ENCODE measurements around the gene SMARCE1.

The SMARCE1 gene

DNA sequence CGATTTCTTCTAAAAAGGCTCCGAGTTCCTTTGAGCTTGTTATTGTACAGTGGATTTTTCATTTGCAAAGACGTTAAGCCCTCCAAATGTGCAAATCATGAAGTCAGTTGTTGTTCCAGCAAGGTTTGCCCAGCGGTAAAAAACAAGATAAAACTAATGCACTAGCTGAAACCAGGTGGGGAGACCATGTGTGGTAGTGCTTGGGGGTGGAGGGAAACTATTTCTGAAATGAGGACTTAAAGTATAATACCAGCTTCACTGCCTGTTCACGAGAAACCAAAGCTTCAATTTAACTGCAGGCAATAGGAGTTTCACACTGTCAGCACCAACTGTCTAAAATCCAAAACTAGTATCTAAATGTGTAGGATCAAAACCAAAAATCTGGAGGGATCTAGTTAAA is 22.3 kb downstream of the SMARCE1 start:
- peaks cover 40% of the 10 kb centered on the region for H3F3A ChIP-seq (ENCODE audit: insufficient read depth, low read length)
- peak overlapping the region; percentile 36 for H3K9ac ChIP-seq (ENCODE audit: low read length)
- H4K20me1 ChIP-seq (ENCODE audit: insufficient read depth, low read length), result no peaks in the 10 kb centered on the region
- peaks cover 6% of the 10 kb centered on the region; the same call in 1 of the 2 replicates for H3K36me3 ChIP-seq (replicated peaks; ENCODE audit: insufficient read depth, low read length)
- no peaks in the 10 kb centered on the region for H3K9me3 ChIP-seq (replicated peaks; ENCODE audit: insufficient read depth, low read length)
- no peaks in the 10 kb centered on the region for H3K79me2 ChIP-seq (ENCODE audit: low read length)
- peak overlapping the region; percentile 18; the same call in 1 of the 2 replicates for H3K4me3 ChIP-seq (ENCODE audit: low read length)
- peak overlapping the region; percentile 40 for H3K4me2 ChIP-seq (ENCODE audit: low read depth, low read length)
- H3K4me1 ChIP-seq (ENCODE audit: low read length), result peaks cover 65% of the 10 kb centered on the region
- no peaks in the 10 kb centered on the region for H3K27me3 ChIP-seq (replicated peaks; ENCODE audit: insufficient read depth, low read length)
- DNase-seq, result peak; percentile 87
- no peak overlapping the region for H2AFZ ChIP-seq (ENCODE audit: low read length)
- no peaks in the 10 kb centered on the region for H3K9me2 ChIP-seq (replicated peaks; ENCODE audit: insufficient read depth, low read length)
- H3K27ac ChIP-seq (ENCODE audit: low read length), result peak overlapping the region; percentile 78
- TF ChIP-seq, protein P1, sequence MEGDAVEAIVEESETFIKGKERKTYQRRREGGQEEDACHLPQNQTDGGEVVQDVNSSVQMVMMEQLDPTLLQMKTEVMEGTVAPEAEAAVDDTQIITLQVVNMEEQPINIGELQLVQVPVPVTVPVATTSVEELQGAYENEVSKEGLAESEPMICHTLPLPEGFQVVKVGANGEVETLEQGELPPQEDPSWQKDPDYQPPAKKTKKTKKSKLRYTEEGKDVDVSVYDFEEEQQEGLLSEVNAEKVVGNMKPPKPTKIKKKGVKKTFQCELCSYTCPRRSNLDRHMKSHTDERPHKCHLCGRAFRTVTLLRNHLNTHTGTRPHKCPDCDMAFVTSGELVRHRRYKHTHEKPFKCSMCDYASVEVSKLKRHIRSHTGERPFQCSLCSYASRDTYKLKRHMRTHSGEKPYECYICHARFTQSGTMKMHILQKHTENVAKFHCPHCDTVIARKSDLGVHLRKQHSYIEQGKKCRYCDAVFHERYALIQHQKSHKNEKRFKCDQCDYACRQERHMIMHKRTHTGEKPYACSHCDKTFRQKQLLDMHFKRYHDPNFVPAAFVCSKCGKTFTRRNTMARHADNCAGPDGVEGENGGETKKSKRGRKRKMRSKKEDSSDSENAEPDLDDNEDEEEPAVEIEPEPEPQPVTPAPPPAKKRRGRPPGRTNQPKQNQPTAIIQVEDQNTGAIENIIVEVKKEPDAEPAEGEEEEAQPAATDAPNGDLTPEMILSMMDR (IDR thresholded peaks at IDR 0.05; ENCODE audit: low read length), result no peak
- TF ChIP-seq EZH2phosphoT487 (IDR thresholded peaks at IDR 0.05; ENCODE audit: low read length) (no peak), EZH2 (optimal IDR thresholded peaks at IDR 0.05; ENCODE audit: low read depth, low read length) (no peak)

DNA sequence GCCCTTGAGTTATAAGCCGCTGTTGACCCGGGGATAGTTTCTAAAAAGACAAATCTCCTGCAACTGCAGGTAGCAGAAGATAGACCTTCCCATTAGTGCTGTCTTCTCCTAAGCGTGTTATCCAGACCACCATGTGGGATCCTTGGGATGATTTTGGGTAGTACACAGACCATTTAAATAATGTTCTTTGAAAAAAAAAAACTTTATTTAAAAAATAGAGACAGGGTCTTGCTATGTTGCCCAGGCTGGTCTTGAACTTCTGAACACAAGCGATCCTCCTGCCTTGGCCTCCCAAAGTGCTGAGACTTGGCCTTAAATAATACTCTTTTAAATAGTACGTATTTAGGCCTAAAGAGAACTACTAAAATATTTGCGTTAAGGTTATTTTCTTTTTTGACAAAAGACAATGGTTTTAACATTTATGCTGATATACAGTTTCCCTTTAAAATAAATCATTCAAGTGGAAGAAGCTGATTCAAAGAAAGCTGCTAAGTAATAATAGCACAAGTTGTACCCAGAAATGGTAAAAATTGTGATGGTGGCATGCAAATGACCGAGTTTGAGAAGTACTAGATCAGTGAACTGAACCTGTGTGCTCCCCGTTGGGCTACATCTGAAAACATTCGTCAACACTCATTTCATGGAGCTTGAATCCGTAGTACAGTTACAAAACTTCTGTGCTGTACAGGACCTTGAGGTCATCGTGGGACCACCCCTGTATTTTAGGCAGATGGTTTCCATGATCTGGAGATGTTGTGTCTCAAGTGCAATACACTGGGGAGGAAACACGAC is 24.0 kb downstream of the SMARCE1 start:
- Histone ChIP-seq H4K20me1 (ENCODE audit: insufficient read depth, low read length) (no peaks in the 10 kb centered on the region), H2AFZ (ENCODE audit: low read length) (no peak overlapping the region), H3K27ac (ENCODE audit: low read length) (peak overlapping the region; percentile 78; the same call in 1 of the 2 replicates), H3K4me1 (ENCODE audit: low read length) (peaks cover 54% of the 10 kb centered on the region), H3K79me2 (ENCODE audit: low read length) (no peaks in the 10 kb centered on the region), H3K9ac (ENCODE audit: low read length) (no peak overlapping the region), H3K36me3 (replicated peaks; ENCODE audit: insufficient read depth, low read length) (peaks cover 6% of the 10 kb centered on the region; the same call in 1 of the 2 replicates), H3K4me3 (ENCODE audit: low read length) (no peak overlapping the region), H3K27me3 (replicated peaks; ENCODE audit: insufficient read depth, low read length) (no peaks in the 10 kb centered on the region), H3K9me2 (replicated peaks; ENCODE audit: insufficient read depth, low read length) (no peaks in the 10 kb centered on the region), H3F3A (ENCODE audit: insufficient read depth, low read length) (peaks cover 37% of the 10 kb centered on the region), H3K4me2 (ENCODE audit: low read depth, low read length) (no peak overlapping the region), H3K9me3 (replicated peaks; ENCODE audit: insufficient read depth, low read length) (no peaks in the 10 kb centered on the region)
- TF ChIP-seq EZH2phosphoT487 (IDR thresholded peaks at IDR 0.05; ENCODE audit: low read length), result no peak
- TF ChIP-seq, protein P1 (IDR thresholded peaks at IDR 0.05; ENCODE audit: low read length), result no peak
- no peak for DNase-seq

DNA sequence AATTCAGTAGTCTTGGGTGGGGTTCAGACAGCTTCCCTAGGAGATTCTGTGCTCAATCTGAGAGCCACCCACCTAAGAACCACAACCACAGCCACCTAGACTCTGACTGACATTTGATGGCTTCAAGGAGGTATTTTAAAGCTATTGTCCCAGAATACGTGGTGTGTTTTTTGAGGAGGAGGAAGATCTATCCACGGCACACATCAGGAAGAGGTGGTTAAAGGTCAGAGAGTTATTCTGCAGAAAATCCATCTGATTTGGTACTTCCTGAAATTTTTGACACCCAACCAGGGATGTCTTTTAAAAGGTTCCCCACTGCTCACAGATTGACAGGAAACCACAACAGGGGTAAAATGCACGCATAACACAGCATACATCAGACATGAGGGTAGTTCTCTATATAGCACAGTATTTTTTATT is 25.1 kb downstream of the SMARCE1 start:
- Histone ChIP-seq H3K9me2 (replicated peaks; ENCODE audit: insufficient read depth, low read length) (no peaks in the 10 kb centered on the region), H3F3A (ENCODE audit: insufficient read depth, low read length) (peaks cover 37% of the 10 kb centered on the region), H3K4me3 (ENCODE audit: low read length) (no peak overlapping the region), H3K27me3 (replicated peaks; ENCODE audit: insufficient read depth, low read length) (no peaks in the 10 kb centered on the region), H3K79me2 (ENCODE audit: low read length) (no peaks in the 10 kb centered on the region), H3K9me3 (replicated peaks; ENCODE audit: insufficient read depth, low read length) (no peaks in the 10 kb centered on the region), H4K20me1 (ENCODE audit: insufficient read depth, low read length) (no peaks in the 10 kb centered on the region), H3K36me3 (replicated peaks; ENCODE audit: insufficient read depth, low read length) (no peaks in the 10 kb centered on the region), H3K4me1 (ENCODE audit: low read length) (peaks cover 50% of the 10 kb centered on the region), H2AFZ (ENCODE audit: low read length) (no peak overlapping the region), H3K9ac (ENCODE audit: low read length) (no peak overlapping the region), H3K27ac (ENCODE audit: low read length) (no peak overlapping the region), H3K4me2 (ENCODE audit: low read depth, low read length) (no peak overlapping the region)
- no peak for TF ChIP-seq EZH2 (optimal IDR thresholded peaks at IDR 0.05; ENCODE audit: low read depth, low read length)
- no peak for TF ChIP-seq EZH2phosphoT487 (IDR thresholded peaks at IDR 0.05; ENCODE audit: low read length)
- no peak for DNase-seq

DNA sequence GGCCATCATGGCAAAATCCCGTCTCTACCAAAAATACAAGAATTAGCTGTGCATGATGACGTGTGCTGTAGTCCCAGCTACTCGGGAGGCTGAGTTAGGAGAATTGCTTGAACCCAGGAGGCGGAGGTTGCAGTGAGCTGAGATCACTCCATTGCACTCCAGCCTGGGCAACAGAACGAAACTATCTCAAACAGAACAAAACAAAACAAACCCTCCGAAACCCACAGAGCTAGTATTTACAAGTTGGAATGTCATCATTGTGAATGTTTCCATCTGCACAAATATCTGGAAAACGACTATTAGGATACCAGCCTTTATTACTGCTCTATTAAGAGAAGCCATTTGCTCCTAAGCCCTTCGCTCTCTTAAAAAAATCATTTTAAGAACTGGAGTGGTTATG is 26.0 kb downstream of the SMARCE1 start:
- H3K4me1 ChIP-seq (ENCODE audit: low read length), result peaks cover 47% of the 10 kb centered on the region
- H3K9ac ChIP-seq (ENCODE audit: low read length), result no peak overlapping the region
- no peaks in the 10 kb centered on the region for H3K27me3 ChIP-seq (replicated peaks; ENCODE audit: insufficient read depth, low read length)
- H2AFZ ChIP-seq (ENCODE audit: low read length), result no peak overlapping the region
- no peak overlapping the region for H3K4me3 ChIP-seq (ENCODE audit: low read length)
- no peaks in the 10 kb centered on the region for H3K9me3 ChIP-seq (replicated peaks; ENCODE audit: insufficient read depth, low read length)
- no peak overlapping the region for H3K4me2 ChIP-seq (ENCODE audit: low read depth, low read length)
- H3K9me2 ChIP-seq (replicated peaks; ENCODE audit: insufficient read depth, low read length), result no peaks in the 10 kb centered on the region
- H4K20me1 ChIP-seq (ENCODE audit: insufficient read depth, low read length), result no peaks in the 10 kb centered on the region
- H3F3A ChIP-seq (ENCODE audit: insufficient read depth, low read length), result peaks cover 30% of the 10 kb centered on the region
- DNase-seq, result no peak
- H3K36me3 ChIP-seq (replicated peaks; ENCODE audit: insufficient read depth, low read length), result no peaks in the 10 kb centered on the region
- TF ChIP-seq EZH2 (optimal IDR thresholded peaks at IDR 0.05; ENCODE audit: low read depth, low read length) (no peak), EZH2phosphoT487 (IDR thresholded peaks at IDR 0.05; ENCODE audit: low read length) (no peak)
- TF ChIP-seq, protein P1 (IDR thresholded peaks at IDR 0.05; ENCODE audit: low read length), result no peak
- no peaks in the 10 kb centered on the region for H3K79me2 ChIP-seq (ENCODE audit: low read length)
- H3K27ac ChIP-seq (ENCODE audit: low read length), result no peak overlapping the region

Data from MM.1S (cell line).